ENCODE results near the gene GALNT11.

The GALNT11 gene

GRCh38 chr7:152120210-152120609 lies 94.7 kb downstream of the GALNT11 start:
- Histone ChIP-seq H3K36me3 (ENCODE audit: insufficient read depth, low read length) (peaks cover 88% of the 10 kb centered on the region), H3K27me3 (ENCODE audit: insufficient read depth, low read length) (no peaks in the 10 kb centered on the region), H3K4me3 (ENCODE audit: low read length) (no peak overlapping the region)

GRCh38 chr7:152120776-152121175 lies 95.3 kb downstream of the GALNT11 start:
- no peak overlapping the region for H2AFZ ChIP-seq (ENCODE audit: low read depth, low read length)
- no peak overlapping the region for H3K4me3 ChIP-seq (ENCODE audit: low read length)
- H3K9me3 ChIP-seq (ENCODE audit: low read length): peaks cover 13% of the 10 kb centered on the region
- H3K27me3 ChIP-seq (ENCODE audit: insufficient read depth, low read length): no peaks in the 10 kb centered on the region
- peaks cover 93% of the 10 kb centered on the region for H3K36me3 ChIP-seq (ENCODE audit: insufficient read depth, low read length)
- no peaks in the 10 kb centered on the region for H3K4me1 ChIP-seq (ENCODE audit: insufficient read depth, low read length)

More at GRCh38 chr7:152120210-152120609, 94.7 kb downstream of the GALNT11 start:
- Histone ChIP-seq H3K9me3 (ENCODE audit: low read length) (peaks cover 13% of the 10 kb centered on the region), H2AFZ (ENCODE audit: low read depth, low read length) (no peak overlapping the region), H3K4me1 (ENCODE audit: insufficient read depth, low read length) (no peaks in the 10 kb centered on the region)

GRCh38 chr7:152121432-152121831 lies 96.0 kb downstream of the GALNT11 start:
- peaks cover 89% of the 10 kb centered on the region for H3K36me3 ChIP-seq (ENCODE audit: insufficient read depth, low read length)
- no peak overlapping the region for H3K4me3 ChIP-seq (ENCODE audit: low read length)
- H3K9me3 ChIP-seq (ENCODE audit: low read length): peaks cover 13% of the 10 kb centered on the region
- no peak overlapping the region for H2AFZ ChIP-seq (ENCODE audit: low read depth, low read length)
- H3K4me1 ChIP-seq (ENCODE audit: insufficient read depth, low read length): no peaks in the 10 kb centered on the region
- H3K27me3 ChIP-seq (ENCODE audit: insufficient read depth, low read length): no peaks in the 10 kb centered on the region

GRCh38 chr7:152122540-152122939 lies 97.1 kb downstream of the GALNT11 start:
- Histone ChIP-seq H2AFZ (ENCODE audit: low read depth, low read length) (no peak overlapping the region), H3K36me3 (ENCODE audit: insufficient read depth, low read length) (peaks cover 85% of the 10 kb centered on the region), H3K4me3 (ENCODE audit: low read length) (no peak overlapping the region), H3K4me1 (ENCODE audit: insufficient read depth, low read length) (no peaks in the 10 kb centered on the region), H3K9me3 (ENCODE audit: low read length) (peaks cover 13% of the 10 kb centered on the region), H3K27me3 (ENCODE audit: insufficient read depth, low read length) (no peaks in the 10 kb centered on the region)

GRCh38 chr7:152126741-152127140 lies 101.3 kb downstream of the GALNT11 start:
- no peaks in the 10 kb centered on the region for H3K27me3 ChIP-seq (ENCODE audit: insufficient read depth, low read length)
- peaks cover 77% of the 10 kb centered on the region for H3K36me3 ChIP-seq (ENCODE audit: insufficient read depth, low read length)
- H3K9me3 ChIP-seq (ENCODE audit: low read length): peaks cover 24% of the 10 kb centered on the region
- no peaks in the 10 kb centered on the region for H3K4me1 ChIP-seq (ENCODE audit: insufficient read depth, low read length)
- H2AFZ ChIP-seq (ENCODE audit: low read depth, low read length): no peak overlapping the region
- no peak overlapping the region for H3K4me3 ChIP-seq (ENCODE audit: low read length)

- H3K4me3 ChIP-seq (ENCODE audit: low read length): no peak overlapping the region
- H3K4me1 ChIP-seq (ENCODE audit: insufficient read depth, low read length): no peaks in the 10 kb centered on the region
- no peak overlapping the region for H2AFZ ChIP-seq (ENCODE audit: low read depth, low read length)
- peaks cover 77% of the 10 kb centered on the region for H3K36me3 ChIP-seq (ENCODE audit: insufficient read depth, low read length)
- H3K9me3 ChIP-seq (ENCODE audit: low read length): peaks cover 25% of the 10 kb centered on the region
- no peaks in the 10 kb centered on the region for H3K27me3 ChIP-seq (ENCODE audit: insufficient read depth, low read length)
These were observed 101.8 kb downstream of the GALNT11 start for GRCh38 chr7:152127229-152127628.

GRCh38 chr7:152128252-152128651 lies 102.8 kb downstream of the GALNT11 start:
- Histone ChIP-seq H3K27me3 (ENCODE audit: insufficient read depth, low read length) (no peaks in the 10 kb centered on the region), H3K4me3 (ENCODE audit: low read length) (no peak overlapping the region), H3K36me3 (ENCODE audit: insufficient read depth, low read length) (peaks cover 78% of the 10 kb centered on the region), H2AFZ (ENCODE audit: low read depth, low read length) (no peak overlapping the region), H3K9me3 (ENCODE audit: low read length) (peaks cover 28% of the 10 kb centered on the region), H3K4me1 (ENCODE audit: insufficient read depth, low read length) (no peaks in the 10 kb centered on the region)

GRCh38 chr7:152128741-152129461 lies 103.4 kb downstream of the GALNT11 start:
- Histone ChIP-seq H2AFZ (ENCODE audit: low read depth, low read length) (no peak overlapping the region), H3K9me3 (ENCODE audit: low read length) (peaks cover 28% of the 10 kb centered on the region), H3K4me3 (ENCODE audit: low read length) (no peak overlapping the region), H3K4me1 (ENCODE audit: insufficient read depth, low read length) (no peaks in the 10 kb centered on the region), H3K36me3 (ENCODE audit: insufficient read depth, low read length) (peaks cover 76% of the 10 kb centered on the region), H3K27me3 (ENCODE audit: insufficient read depth, low read length) (no peaks in the 10 kb centered on the region)

GRCh38 chr7:152129682-152130081 lies 104.2 kb downstream of the GALNT11 start:
- Histone ChIP-seq H2AFZ (ENCODE audit: low read depth, low read length) (no peak overlapping the region), H3K27me3 (ENCODE audit: insufficient read depth, low read length) (no peaks in the 10 kb centered on the region), H3K4me1 (ENCODE audit: insufficient read depth, low read length) (no peaks in the 10 kb centered on the region), H3K36me3 (ENCODE audit: insufficient read depth, low read length) (peaks cover 71% of the 10 kb centered on the region), H3K9me3 (ENCODE audit: low read length) (peaks cover 22% of the 10 kb centered on the region), H3K4me3 (ENCODE audit: low read length) (no peak overlapping the region)

GRCh38 chr7:152130658-152131590 lies 105.5 kb downstream of the GALNT11 start:
- H2AFZ ChIP-seq (ENCODE audit: low read depth, low read length): no peak overlapping the region
- no peaks in the 10 kb centered on the region for H3K4me1 ChIP-seq (ENCODE audit: insufficient read depth, low read length)
- H3K9me3 ChIP-seq (ENCODE audit: low read length): peaks cover 19% of the 10 kb centered on the region
- H3K27me3 ChIP-seq (ENCODE audit: insufficient read depth, low read length): no peaks in the 10 kb centered on the region
- H3K4me3 ChIP-seq (ENCODE audit: low read length): no peak overlapping the region
- H3K36me3 ChIP-seq (ENCODE audit: insufficient read depth, low read length): peaks cover 61% of the 10 kb centered on the region

- peaks cover 10% of the 10 kb centered on the region for H3K4me1 ChIP-seq (ENCODE audit: insufficient read depth, low read length)
- H3K36me3 ChIP-seq (ENCODE audit: insufficient read depth, low read length): peaks cover 59% of the 10 kb centered on the region
- peaks cover 19% of the 10 kb centered on the region for H3K9me3 ChIP-seq (ENCODE audit: low read length)
- H2AFZ ChIP-seq (ENCODE audit: low read depth, low read length): no peak overlapping the region
- no peaks in the 10 kb centered on the region for H3K27me3 ChIP-seq (ENCODE audit: insufficient read depth, low read length)
- no peak overlapping the region for H3K4me3 ChIP-seq (ENCODE audit: low read length)
These were observed 106.6 kb downstream of the GALNT11 start for GRCh38 chr7:152131981-152132494.

- peaks cover 61% of the 10 kb centered on the region for H3K36me3 ChIP-seq (ENCODE audit: insufficient read depth, low read length)
- no peak overlapping the region for H2AFZ ChIP-seq (ENCODE audit: low read depth, low read length)
- peaks cover 19% of the 10 kb centered on the region for H3K9me3 ChIP-seq (ENCODE audit: low read length)
- peaks cover 13% of the 10 kb centered on the region for H3K4me1 ChIP-seq (ENCODE audit: insufficient read depth, low read length)
- no peak overlapping the region for H3K4me3 ChIP-seq (ENCODE audit: low read length)
- no peaks in the 10 kb centered on the region for H3K27me3 ChIP-seq (ENCODE audit: insufficient read depth, low read length)
These were observed 107.3 kb downstream of the GALNT11 start for GRCh38 chr7:152132812-152133211.

GRCh38 chr7:152133804-152134203 lies 108.3 kb downstream of the GALNT11 start:
- H3K36me3 ChIP-seq (ENCODE audit: insufficient read depth, low read length): peaks cover 62% of the 10 kb centered on the region
- peaks cover 13% of the 10 kb centered on the region for H3K4me1 ChIP-seq (ENCODE audit: insufficient read depth, low read length)

More at GRCh38 chr7:152133804-152134203, 108.3 kb downstream of the GALNT11 start:
- no peak overlapping the region for H2AFZ ChIP-seq (ENCODE audit: low read depth, low read length)
- no peak overlapping the region for H3K4me3 ChIP-seq (ENCODE audit: low read length)
- no peaks in the 10 kb centered on the region for H3K27me3 ChIP-seq (ENCODE audit: insufficient read depth, low read length)
- H3K9me3 ChIP-seq (ENCODE audit: low read length): peaks cover 18% of the 10 kb centered on the region
